WI38 (cell line): ENCODE results near the gene SYK.

Experiments
- H3K4me3 ChIP-seq: 2 replicates; pipeline ENCODE4 v1.5.1; 2011; ENCODE audit warnings: low read depth, mild to moderate bottlenecking, control low read depth, low read length
- TF ChIP-seq, protein P1 (sequence below): IDR thresholded peaks from 2 replicates; pipeline ENCODE4 v1.5.1; 2012; ENCODE audit warnings: low read depth, mild to moderate bottlenecking, control low read depth, low read length

SYK gene

GRCh38 chr9:90799271-90799852 is 2.3 kb upstream of the SYK start:
- TF ChIP-seq, protein P1, sequence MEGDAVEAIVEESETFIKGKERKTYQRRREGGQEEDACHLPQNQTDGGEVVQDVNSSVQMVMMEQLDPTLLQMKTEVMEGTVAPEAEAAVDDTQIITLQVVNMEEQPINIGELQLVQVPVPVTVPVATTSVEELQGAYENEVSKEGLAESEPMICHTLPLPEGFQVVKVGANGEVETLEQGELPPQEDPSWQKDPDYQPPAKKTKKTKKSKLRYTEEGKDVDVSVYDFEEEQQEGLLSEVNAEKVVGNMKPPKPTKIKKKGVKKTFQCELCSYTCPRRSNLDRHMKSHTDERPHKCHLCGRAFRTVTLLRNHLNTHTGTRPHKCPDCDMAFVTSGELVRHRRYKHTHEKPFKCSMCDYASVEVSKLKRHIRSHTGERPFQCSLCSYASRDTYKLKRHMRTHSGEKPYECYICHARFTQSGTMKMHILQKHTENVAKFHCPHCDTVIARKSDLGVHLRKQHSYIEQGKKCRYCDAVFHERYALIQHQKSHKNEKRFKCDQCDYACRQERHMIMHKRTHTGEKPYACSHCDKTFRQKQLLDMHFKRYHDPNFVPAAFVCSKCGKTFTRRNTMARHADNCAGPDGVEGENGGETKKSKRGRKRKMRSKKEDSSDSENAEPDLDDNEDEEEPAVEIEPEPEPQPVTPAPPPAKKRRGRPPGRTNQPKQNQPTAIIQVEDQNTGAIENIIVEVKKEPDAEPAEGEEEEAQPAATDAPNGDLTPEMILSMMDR = no peak

GRCh38 chr9:90801973-90802322 is 329 bp downstream of the SYK start:
- TF ChIP-seq, protein P1 = no peak
- no peak overlapping the region for H3K4me3 ChIP-seq

More at GRCh38 chr9:90799271-90799852, 2.3 kb upstream of the SYK start:
- no peak overlapping the region for H3K4me3 ChIP-seq

DNA sequence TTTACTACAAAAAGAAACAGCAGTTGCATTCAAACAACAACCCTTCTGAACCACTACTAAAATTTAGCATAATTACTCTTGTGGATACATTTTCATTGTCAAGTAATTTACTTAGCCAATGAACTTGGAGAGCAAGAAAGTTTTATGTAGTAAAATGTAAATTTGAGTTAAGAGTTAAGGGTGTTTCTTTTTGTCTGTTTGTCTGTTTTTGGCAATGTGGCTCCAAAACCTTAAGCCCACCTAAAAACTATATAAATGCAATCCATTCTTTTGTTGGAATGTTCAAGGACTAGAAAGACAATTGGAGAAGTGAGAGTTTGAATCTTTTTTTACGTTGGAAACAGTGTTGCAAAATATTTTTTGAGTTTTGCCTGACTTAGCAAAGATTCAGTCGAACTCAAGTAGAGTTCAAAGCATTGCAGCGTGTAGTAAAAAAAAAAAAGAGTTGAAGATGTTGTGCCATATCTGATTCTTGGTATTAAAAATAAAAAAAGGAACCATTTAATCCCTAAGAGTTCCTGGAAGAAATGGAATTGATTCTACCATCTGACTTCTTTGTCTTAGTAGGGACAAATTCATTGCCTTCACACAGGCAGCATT is 867 bp downstream of the SYK start:
- H3K4me3 ChIP-seq = no peak overlapping the region
- TF ChIP-seq, protein P1 = no peak

- H3K4me3 ChIP-seq = no peak overlapping the region
- TF ChIP-seq, protein P1 = no peak
These were observed 2.4 kb downstream of the SYK start for GRCh38 chr9:90803860-90804593.

GRCh38 chr9:90805006-90805996 is 3.7 kb downstream of the SYK start:
- no peak overlapping the region for H3K4me3 ChIP-seq
- TF ChIP-seq, protein P1 = no peak

DNA sequence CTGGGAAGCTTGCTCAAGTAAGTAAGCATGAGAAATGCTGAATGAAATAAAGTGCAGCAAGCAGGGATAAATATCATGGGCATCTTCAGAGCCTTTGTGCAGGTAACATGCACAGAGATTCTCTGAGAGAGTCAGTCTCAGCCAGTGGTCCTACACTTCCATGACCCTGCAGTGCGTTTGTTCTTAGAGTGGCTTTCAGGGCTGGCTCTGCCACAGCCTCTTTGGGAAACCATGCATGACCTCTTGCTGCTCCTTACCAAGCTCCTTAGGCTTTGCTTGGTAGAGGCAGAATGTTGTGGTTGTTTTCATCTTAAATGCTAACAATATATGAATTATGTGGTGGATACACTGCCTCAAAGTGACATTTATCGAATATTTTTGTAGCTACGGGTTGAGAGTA is 5.4 kb downstream of the SYK start:
- H3K4me3 ChIP-seq = no peak overlapping the region

More for the DNA sequence above, 5.4 kb downstream of the SYK start:
- TF ChIP-seq, protein P1 = no peak
